T1000 (cell line): ENCODE results near the gene BBLN.
"Not testable (repeated sequence)": the region's sequence is repeated elsewhere in the genome, so short reads cannot be mapped to it uniquely, and the experiment has no call there.

Experiments
- DNase-seq: peaks from one replicate; lab custom pipeline; 2025; ENCODE audit warnings: mixed read lengths; lab: John Stamatoyannopoulos, UW

BBLN gene

DNA sequence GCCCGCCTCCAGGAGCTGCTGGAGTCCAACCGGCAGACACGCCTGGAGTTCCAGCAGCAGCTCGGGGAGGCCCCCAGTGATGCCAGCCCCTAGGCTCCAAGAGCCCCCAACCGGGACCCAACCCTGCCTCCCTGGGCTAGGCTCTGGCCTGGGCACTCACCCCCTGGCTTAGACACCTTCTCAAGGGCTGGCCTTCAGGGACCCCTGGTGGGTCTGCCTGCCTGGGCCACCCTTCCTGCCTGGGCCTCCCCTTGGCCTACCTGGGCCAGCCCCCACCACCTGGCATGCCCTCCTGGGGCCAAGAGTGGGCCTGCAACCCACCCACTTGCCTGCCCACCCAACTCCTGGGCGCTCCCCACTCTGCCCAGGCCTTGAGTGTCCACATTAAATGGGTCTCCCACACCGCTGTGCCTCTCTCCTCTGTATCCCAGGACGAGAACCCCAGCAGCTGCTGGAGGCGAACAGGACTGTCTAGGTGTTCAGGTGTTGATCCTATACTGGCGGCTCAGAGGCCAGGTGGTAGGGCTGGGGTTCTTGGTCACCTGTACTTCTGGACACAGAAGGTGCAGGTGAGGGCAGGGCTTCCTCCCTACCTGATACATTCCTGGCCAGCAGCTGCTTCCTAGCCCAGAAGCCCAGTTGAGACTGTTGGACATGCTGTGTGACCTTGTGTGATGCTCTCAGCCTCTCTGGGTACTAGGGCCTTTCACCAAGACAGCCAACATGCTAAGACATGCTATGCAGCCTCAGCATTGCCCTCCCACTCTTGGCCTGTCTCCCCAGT lies 3.6 kb downstream of the BBLN start:
- no peak for DNase-seq

DNA sequence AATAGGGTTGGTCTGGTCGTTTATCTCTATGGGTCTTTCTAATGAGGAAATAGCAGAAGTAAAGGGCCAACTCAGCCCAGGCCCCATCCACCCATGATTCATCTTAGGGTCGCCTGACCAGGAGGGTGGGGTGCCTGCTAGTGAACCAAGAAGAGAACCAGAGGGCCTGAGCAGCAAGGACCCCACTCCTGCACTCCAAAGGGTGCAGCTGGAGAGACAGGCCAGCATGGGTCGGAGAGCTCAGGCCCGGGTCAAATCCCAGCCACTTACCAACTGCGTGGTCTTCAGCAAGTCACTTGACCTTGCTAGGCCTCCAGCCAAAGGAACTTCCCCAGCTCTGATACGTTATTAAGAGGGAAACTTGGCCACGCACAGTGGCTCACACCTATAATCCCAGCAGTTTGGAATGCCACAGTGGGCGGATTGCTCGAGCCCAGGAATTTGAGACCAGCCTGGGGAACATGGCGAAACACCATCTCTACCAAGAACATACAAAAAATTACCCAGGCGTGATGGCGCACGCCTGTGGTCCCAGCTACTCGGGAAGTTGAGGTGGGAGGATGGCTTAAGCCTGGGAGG lies 4.3 kb downstream of the BBLN start:
- DNase-seq, result no peak

- DNase-seq, result no peak
Measured at GRCh38 chr9:128166169-128166568, 6.1 kb downstream of the BBLN start.

- DNase-seq, result no peak
Measured at GRCh38 chr9:128167209-128167608, 7.1 kb downstream of the BBLN start.

DNA sequence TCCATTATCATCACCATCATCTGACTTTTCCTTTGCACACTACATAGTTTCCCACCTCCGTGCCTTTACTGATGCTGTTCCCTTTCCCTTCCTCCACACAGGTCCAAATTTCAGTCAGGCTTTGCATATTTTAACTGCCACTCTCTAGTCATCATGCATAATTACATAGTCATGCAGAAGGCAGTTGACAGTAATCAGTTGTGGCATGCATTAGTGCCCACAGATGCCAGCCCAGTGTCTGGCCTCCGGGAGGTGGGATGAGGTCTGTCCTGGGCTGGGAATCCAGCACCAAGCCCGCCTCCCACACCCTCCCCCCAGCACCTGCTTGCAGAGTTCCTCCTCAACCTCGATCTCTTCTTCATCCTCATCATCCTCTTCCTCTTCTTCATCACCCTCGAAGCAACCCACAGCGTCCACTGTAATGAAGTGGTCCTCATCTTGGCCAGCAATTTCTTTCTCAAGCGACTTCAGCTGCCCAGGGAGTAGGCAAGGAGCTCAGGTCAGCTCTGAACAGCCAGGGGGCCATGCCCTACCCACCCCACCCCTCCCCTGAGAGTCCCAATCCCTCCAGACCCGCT lies 8.8 kb downstream of the BBLN start:
- DNase-seq, result no peak

DNA sequence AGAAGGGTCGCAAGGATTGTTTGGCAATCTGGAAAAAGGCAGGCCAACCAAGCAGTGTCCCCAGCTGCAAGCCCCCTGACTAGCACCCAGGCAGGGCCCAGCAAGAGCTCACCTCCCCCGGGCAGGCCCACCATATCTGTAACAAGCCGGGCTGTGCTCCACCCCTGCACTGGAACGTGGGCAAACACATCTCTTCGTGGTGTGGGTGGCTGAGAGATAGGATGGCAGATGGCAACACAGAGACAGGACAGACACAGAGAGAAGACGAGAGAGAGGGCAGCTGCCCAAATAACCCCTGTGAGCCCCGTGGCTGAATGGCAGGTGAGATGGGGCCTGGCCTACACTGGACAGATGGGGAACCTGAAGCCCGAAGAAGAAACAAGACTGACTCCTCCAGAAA lies 9.4 kb downstream of the BBLN start:
- DNase-seq, result no peak

DNA sequence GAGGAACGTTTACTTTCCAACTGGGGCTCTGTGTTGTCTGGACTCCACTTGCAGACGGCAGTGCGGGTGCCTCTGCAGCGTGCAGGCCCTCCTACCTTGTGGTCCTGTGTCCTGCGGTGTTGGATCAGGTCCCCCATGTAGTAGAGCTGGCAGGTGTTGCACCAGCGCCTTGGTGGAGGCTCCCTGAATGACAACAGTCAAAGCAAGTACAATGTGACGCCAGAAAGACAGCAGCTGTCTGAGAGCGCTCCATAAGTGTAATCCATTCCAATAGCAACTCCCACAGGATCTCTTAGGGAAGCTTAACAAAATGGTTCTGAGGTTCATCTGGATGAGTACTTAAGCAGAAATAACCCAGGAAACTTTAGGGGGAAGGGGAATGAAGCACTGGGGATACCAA lies 9.9 kb downstream of the BBLN start:
- DNase-seq, result no peak

GRCh38 chr9:128174062-128174461 lies 14.0 kb downstream of the BBLN start:
- no peak for DNase-seq

DNA sequence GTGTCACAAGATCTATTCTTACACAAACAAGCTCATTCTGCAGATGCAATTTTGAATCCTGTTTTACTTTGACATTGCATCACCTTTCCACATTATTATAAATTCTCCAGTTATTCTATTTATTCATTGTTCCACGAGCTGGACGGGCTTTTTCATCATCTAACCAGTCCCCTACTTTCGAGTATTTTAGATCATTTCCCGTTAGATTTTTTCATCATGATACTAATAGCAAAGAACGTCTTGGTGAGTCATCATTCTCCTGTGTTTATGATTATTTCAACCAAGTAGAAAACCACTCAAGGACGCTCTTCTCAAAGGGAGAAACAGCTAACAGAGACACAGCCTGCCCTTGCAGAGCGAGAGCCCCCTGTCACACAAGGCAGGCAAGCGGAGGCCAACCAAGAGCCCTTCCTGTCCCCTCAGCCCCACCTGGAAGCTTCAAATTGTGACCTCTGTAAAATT lies 15.1 kb downstream of the BBLN start:
- DNase-seq, result no peak

DNA sequence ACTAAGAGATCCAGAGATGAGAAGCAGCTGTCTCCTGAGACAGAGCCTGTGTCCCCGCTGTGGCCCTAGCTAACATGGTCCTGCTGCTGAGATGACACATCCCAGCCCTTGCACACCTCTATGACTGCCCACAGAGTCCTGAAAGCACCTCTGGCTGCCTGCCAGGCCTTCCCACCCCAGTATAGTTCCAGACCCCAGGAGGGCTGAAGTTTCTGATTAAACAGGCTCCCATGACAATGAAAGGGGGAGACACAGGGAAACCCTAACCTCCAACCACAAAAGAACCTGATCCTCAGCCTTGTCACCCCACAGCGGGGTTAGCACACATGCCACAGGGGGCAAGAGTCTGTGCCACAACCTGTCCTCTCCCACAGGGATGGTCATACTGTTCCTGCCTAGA lies 15.7 kb downstream of the BBLN start:
- no peak for DNase-seq

GRCh38 chr9:128178806-128179431 lies 18.9 kb downstream of the BBLN start:
- DNase-seq, result no peak

GRCh38 chr9:128180001-128180400 lies 19.9 kb downstream of the BBLN start:
- DNase-seq, result no peak

- DNase-seq, result no peak
Measured at GRCh38 chr9:128180447-128180846, 20.4 kb downstream of the BBLN start.

- DNase-seq, result not testable (repeated sequence)
Measured at GRCh38 chr9:128181480-128181879, 21.4 kb downstream of the BBLN start.

GRCh38 chr9:128182893-128183588 lies 23.0 kb downstream of the BBLN start:
- no peak for DNase-seq

- DNase-seq, result no peak
Measured at GRCh38 chr9:128185979-128186965, 26.2 kb downstream of the BBLN start.

DNA sequence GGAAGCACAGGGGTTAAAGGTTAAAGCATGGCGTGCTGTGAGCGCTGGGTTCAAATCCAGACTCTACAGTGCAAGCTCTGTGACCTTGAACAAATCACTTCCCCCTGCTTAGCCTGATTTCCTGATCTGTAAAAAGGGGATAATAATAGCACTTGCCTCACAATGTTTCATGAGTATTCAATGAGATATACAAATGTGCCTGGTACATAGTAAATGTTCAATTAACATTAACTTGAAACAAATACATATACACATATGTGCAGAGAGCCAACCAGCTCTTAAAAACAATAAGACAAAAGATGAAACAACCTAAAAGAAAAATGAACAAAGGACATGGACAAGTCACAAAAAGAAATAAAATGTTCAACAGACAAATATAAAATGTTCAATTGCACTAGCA lies 27.3 kb downstream of the BBLN start:
- no peak for DNase-seq

DNA sequence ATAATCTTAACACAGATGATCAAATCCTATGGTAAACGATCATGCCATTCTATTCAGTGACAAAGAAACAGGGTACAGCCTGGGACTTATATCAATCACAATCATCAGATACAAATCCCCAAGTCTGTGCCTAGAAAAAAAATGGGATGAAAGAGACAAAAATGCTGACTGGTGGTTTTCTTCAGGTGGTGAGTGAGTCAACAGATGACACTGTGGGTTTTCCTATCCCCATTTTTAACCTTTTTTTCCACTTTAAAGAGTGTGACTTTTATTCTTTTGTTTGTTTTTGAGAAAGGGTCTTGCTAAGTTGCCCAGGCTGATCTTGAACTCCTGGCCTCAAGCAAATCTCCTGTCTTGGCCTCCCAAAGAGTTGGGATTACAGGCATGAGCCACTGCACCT lies 28.1 kb downstream of the BBLN start:
- DNase-seq, result no peak

- DNase-seq, result no peak
Measured at GRCh38 chr9:128190013-128190412, 29.9 kb downstream of the BBLN start.

DNA sequence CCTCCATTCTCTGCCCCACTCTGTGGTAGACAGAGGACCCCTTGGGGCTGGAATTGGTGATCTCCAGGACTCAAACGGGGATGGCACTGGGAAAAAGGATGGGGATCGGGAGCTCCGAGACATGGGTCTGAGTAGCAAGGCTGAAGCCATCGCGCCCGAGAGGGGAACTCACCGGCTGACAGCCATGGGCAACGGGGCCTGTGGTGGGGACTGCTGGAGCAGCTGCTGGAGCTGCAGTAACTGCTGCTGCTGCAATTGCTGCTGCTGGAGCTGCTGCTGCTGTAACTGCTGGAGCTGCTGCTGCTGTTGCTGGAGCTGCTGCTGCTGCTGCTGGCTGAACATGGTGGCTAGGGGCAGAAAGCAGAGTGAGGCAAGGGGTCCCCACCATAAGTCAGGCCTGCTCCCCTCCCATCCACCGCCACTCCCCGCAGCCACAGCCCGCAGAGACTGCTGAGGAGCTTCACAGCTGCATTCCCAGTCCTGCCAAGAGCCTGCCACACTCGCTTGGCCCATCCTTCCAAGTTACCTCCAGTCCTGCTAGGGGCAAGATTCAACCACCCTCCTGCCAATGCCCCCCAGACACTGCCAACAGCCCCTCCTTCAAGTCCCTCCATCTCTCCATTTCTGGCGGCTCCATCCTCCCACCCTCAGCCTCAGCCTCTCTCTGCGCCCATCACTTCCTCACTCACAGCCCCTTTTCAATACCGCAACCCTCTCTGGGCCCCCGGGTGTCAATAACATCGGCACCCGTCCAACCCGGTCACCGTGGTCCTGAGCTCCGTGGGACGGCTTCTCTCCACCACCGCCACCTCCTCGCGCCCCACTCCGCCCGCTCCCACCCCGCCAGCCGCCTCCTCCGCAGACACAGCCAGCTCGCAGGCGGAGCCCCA lies 30.7 kb downstream of the BBLN start:
- peak; percentile 40 for DNase-seq
